ENCODE measurements around the gene TENT5C.

TENT5C gene

GRCh38 chr1:117594261-117594990 lies 11.4 kb upstream of the TENT5C start:
- no peak for DNase-seq

GRCh38 chr1:117596023-117596720 lies 9.7 kb upstream of the TENT5C start:
- no peak for DNase-seq

- DNase-seq: no peak
Observed at GRCh38 chr1:117598489-117598888, 7.4 kb upstream of the TENT5C start.

GRCh38 chr1:117599286-117600221 lies 6.3 kb upstream of the TENT5C start:
- no peak for DNase-seq

GRCh38 chr1:117600325-117600943 lies 5.4 kb upstream of the TENT5C start:
- no peak for DNase-seq

GRCh38 chr1:117600966-117601365 lies 4.9 kb upstream of the TENT5C start:
- no peak for DNase-seq

GRCh38 chr1:117602862-117603261 lies 3.0 kb upstream of the TENT5C start:
- DNase-seq: no peak

- peak in 1 of 2 experiments; percentile 30 for DNase-seq
Observed at GRCh38 chr1:117605164-117605773, 579 bp upstream of the TENT5C start.

GRCh38 chr1:117606649-117607430 lies 992 bp downstream of the TENT5C start:
- peak in 1 of 2 experiments; percentile 47 for DNase-seq

GRCh38 chr1:117607471-117607870 lies 1.6 kb downstream of the TENT5C start:
- peak in 1 of 2 experiments; percentile 16 for DNase-seq

- no peak for DNase-seq
Observed at GRCh38 chr1:117608115-117608615, 2.3 kb downstream of the TENT5C start.

- DNase-seq: no peak
Observed at GRCh38 chr1:117608758-117609157, 2.9 kb downstream of the TENT5C start.

GRCh38 chr1:117609471-117609911 lies 3.6 kb downstream of the TENT5C start:
- DNase-seq: no peak

GRCh38 chr1:117610036-117610435 lies 4.2 kb downstream of the TENT5C start:
- no peak for DNase-seq

GRCh38 chr1:117611121-117611601 lies 5.3 kb downstream of the TENT5C start:
- DNase-seq: no peak

GRCh38 chr1:117611894-117612483 lies 6.1 kb downstream of the TENT5C start:
- no peak for DNase-seq

GRCh38 chr1:117612517-117613248 lies 6.8 kb downstream of the TENT5C start:
- no peak for DNase-seq

GRCh38 chr1:117613249-117613968 lies 7.6 kb downstream of the TENT5C start:
- no peak for DNase-seq
